PC-3 (cell line): Measurements from ENCODE around the gene TBC1D5. TPM values are rescaled to one million over a fixed set of nuclear protein-coding genes. Genes with fewer than 3 reads are reported as not detected.

ENCODE experiments used
- ATAC-seq: fragments of 200-7000 bp; cut with Tn5 transposase; 2 replicates; pipeline ENCODE4 v1.9.1; 2020; ENCODE audit warnings: mild to moderate bottlenecking, moderate library complexity
- BruUV-seq: library from RNA; stranded (reverse); fragments of 400-500 nt; replicated peaks from 2 replicates; lab custom pipeline; 2021; lab: Mats Ljungman, UMichigan
- CTCF ChIA-PET: fragments of 300-600 bp; sonication (Branson Sonifier 250); formaldehyde crosslinking; loops from one replicate; lab custom pipeline; 2022; ENCODE audit warnings: antibody characterized with exemption; lab: Charles Lee
- POLR2A ChIA-PET: fragments of 300-600 bp; sonication (Branson Sonifier 250); formaldehyde crosslinking; loops from one replicate; lab custom pipeline; 2022; ENCODE audit warnings: antibody characterized with exemption; ENCODE audit not compliant: unreplicated experiment; lab: Charles Lee
- DNase-seq: peaks from one replicate; pipeline ENCODE4 v3.0.0-alpha.2; 2015
- H2AFZ ChIP-seq: fragments of 300-600 bp; sonication (generic); 2 replicates; pipeline ENCODE4 v1.6.0; 2016; ENCODE audit warnings: antibody characterized with exemption, low read length
- H3F3A ChIP-seq: fragments of 300-600 bp; sonication (generic); one replicate; pipeline ENCODE4 v1.6.0; 2017; ENCODE audit warnings: antibody characterized with exemption, low read length, control low read depth, mild to moderate bottlenecking; ENCODE audit not compliant: unreplicated experiment
- H3K27ac ChIP-seq: fragments of 300-600 bp; sonication (generic); 2 replicates; pipeline ENCODE4 v1.5.1; 2016; ENCODE audit warnings: mild to moderate bottlenecking, low read length
- H3K27me3 ChIP-seq: fragments of 300-600 bp; sonication (generic); 2 replicates; pipeline ENCODE4 v1.6.1; 2016; ENCODE audit warnings: low read length, mixed read lengths
- H3K36me3 ChIP-seq: fragments of 300-600 bp; sonication (generic); 2 replicates; pipeline ENCODE4 v1.6.1; 2016; ENCODE audit warnings: low read depth, mixed run types, low read length, mixed read lengths
- H3K4me1 ChIP-seq: fragments of 300-600 bp; sonication (generic); 2 replicates; pipeline ENCODE4 v1.5.1; 2016; ENCODE audit warnings: low read length; ENCODE audit not compliant: insufficient read depth
- H3K4me2 ChIP-seq: fragments of 300-600 bp; sonication (generic); 2 replicates; pipeline ENCODE4 v1.6.0; 2016; ENCODE audit warnings: low read length
- H3K4me3 ChIP-seq: fragments of 300-600 bp; sonication (generic); 2 replicates; pipeline ENCODE4 v1.5.1; 2016; ENCODE audit warnings: mild to moderate bottlenecking, low read length, mixed read lengths
- H3K79me2 ChIP-seq: fragments of 300-600 bp; sonication (generic); 2 replicates; pipeline ENCODE4 v1.6.1; 2017; ENCODE audit warnings: low read length, mixed read lengths
- H3K9ac ChIP-seq: fragments of 300-600 bp; sonication (generic); 2 replicates; pipeline ENCODE4 v1.6.0; 2016; ENCODE audit warnings: mild to moderate bottlenecking, low read length
- H3K9me2 ChIP-seq: fragments of 300-600 bp; sonication (generic); replicated peaks from 2 replicates; pipeline ENCODE4 v1.6.1; 2016; ENCODE audit warnings: mixed run types, low read length, mixed read lengths
- H3K9me3 ChIP-seq: fragments of 300-600 bp; sonication (generic); 2 replicates; pipeline ENCODE4 v1.6.1; 2016; ENCODE audit warnings: low read length, mixed read lengths
- H4K20me1 ChIP-seq: fragments of 300-600 bp; sonication (generic); 2 replicates; pipeline ENCODE4 v1.6.1; 2016; ENCODE audit warnings: low read length, mixed read lengths
- EZH2 ChIP-seq: fragments of 300-600 bp; sonication (generic); IDR thresholded peaks from one replicate; pipeline ENCODE4 v1.6.1; 2017; ENCODE audit warnings: antibody characterized with exemption, mild to moderate bottlenecking, low read length; ENCODE audit not compliant: unreplicated experiment
- EZH2phosphoT487 ChIP-seq: fragments of 300-600 bp; sonication (generic); IDR thresholded peaks from 2 replicates; pipeline ENCODE4 v1.6.1; 2018; ENCODE audit warnings: mild to moderate bottlenecking, antibody characterized with exemption, low read length, borderline replicate concordance
- intact Hi-C: fragments of 100-400 bp; cut with micrococcal nuclease; formaldehyde crosslinking; loops from 2 replicates; pipeline ENCODE4 v1.9.0; 2023
- total RNA-seq: library from RNA; depleted of rRNA; stranded (reverse); fragments of >200 nt; gene quantifications from 2 replicates; pipeline ENCODE4 v1.2.3, GENCODE V29; 2014
- TF ChIP-seq, protein P1 (sequence below): fragments of 300-600 bp; sonication (generic); conservative IDR thresholded peaks from 2 replicates; pipeline ENCODE4 v1.5.1; 2017; ENCODE audit warnings: antibody characterized with exemption, low read depth, mild to moderate bottlenecking, low read length

The TBC1D5 gene
- total RNA-seq, 1 experiment from 2014 or later = 54.5 TPM

GRCh38 chr3:17431484-17432045 is 310.9 kb downstream of the TBC1D5 start:
- H3K4me1 ChIP-seq = peaks cover 12% of the 10 kb centered on the region
- H3K9me2 ChIP-seq = no peaks in the 10 kb centered on the region
- TF ChIP-seq EZH2 (no peak), EZH2phosphoT487 (no peak)
- TF ChIP-seq, protein P1, sequence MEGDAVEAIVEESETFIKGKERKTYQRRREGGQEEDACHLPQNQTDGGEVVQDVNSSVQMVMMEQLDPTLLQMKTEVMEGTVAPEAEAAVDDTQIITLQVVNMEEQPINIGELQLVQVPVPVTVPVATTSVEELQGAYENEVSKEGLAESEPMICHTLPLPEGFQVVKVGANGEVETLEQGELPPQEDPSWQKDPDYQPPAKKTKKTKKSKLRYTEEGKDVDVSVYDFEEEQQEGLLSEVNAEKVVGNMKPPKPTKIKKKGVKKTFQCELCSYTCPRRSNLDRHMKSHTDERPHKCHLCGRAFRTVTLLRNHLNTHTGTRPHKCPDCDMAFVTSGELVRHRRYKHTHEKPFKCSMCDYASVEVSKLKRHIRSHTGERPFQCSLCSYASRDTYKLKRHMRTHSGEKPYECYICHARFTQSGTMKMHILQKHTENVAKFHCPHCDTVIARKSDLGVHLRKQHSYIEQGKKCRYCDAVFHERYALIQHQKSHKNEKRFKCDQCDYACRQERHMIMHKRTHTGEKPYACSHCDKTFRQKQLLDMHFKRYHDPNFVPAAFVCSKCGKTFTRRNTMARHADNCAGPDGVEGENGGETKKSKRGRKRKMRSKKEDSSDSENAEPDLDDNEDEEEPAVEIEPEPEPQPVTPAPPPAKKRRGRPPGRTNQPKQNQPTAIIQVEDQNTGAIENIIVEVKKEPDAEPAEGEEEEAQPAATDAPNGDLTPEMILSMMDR = no peak
- peak overlapping the region; percentile 21; the same call in 1 of the 2 replicates for H3K27ac ChIP-seq
- 0 out of 2 replicates have a peak overlapping the region, but pooled peaks have one; percentile 6 for H3K4me2 ChIP-seq
- H3K4me3 ChIP-seq = no peak overlapping the region
- H3F3A ChIP-seq = no peaks in the 10 kb centered on the region
- 0 out of 2 replicates have a peak overlapping the region, but pooled peaks have one; percentile 7 for H3K9ac ChIP-seq
- CTCF ChIA-PET = no interaction called here
- no peak overlapping the region for H2AFZ ChIP-seq
- ATAC-seq = no peak
- no peaks in the 10 kb centered on the region for H3K27me3 ChIP-seq
- no peaks in the 10 kb centered on the region for H3K79me2 ChIP-seq
- intact Hi-C loops = loop anchor here (1.0 to 5.0 kb wide), 4 partner anchors 213 to 1556 kb away; no protein-coding TSS in a partner anchor
- no peaks in the 10 kb centered on the region for H4K20me1 ChIP-seq
- POLR2A ChIA-PET = no interaction called here
- BruUV-seq = no TSS peak
- H3K9me3 ChIP-seq = no peaks in the 10 kb centered on the region
- DNase-seq = no peak
- no peaks in the 10 kb centered on the region for H3K36me3 ChIP-seq

- intact Hi-C loops = loop anchor here (1.0 to 5.0 kb wide), 4 partner anchors 214 to 1556 kb away; no protein-coding TSS in a partner anchor
- ATAC-seq = peak; percentile 81
- no peaks in the 10 kb centered on the region for H3K79me2 ChIP-seq
- peaks cover 12% of the 10 kb centered on the region for H3K4me1 ChIP-seq
- no peak overlapping the region for H3K9ac ChIP-seq
- BruUV-seq = no TSS peak
- H3K36me3 ChIP-seq = no peaks in the 10 kb centered on the region
- ChIA-PET POLR2A (no interaction called here), CTCF (no interaction called here)
- no peaks in the 10 kb centered on the region for H3K9me3 ChIP-seq
- H3K9me2 ChIP-seq = no peaks in the 10 kb centered on the region
- H3K4me2 ChIP-seq = no peak overlapping the region
- no peaks in the 10 kb centered on the region for H3K27me3 ChIP-seq
- H3K4me3 ChIP-seq = no peak overlapping the region
- H4K20me1 ChIP-seq = no peaks in the 10 kb centered on the region
- no peak overlapping the region for H2AFZ ChIP-seq
- DNase-seq = peak; percentile 68
- no peak for TF ChIP-seq EZH2phosphoT487
- TF ChIP-seq, protein P1 = peak; percentile 62
- no peaks in the 10 kb centered on the region for H3F3A ChIP-seq
- no peak overlapping the region for H3K27ac ChIP-seq
Measured at GRCh38 chr3:17431004-17431403, 311.4 kb downstream of the TBC1D5 start.

- Histone ChIP-seq H3K79me2 (no peaks in the 10 kb centered on the region), H3K27ac (no peak overlapping the region), H4K20me1 (no peaks in the 10 kb centered on the region), H3K9me2 (no peaks in the 10 kb centered on the region), H3F3A (no peaks in the 10 kb centered on the region), H3K36me3 (no peaks in the 10 kb centered on the region), H3K4me3 (no peak overlapping the region), H3K4me2 (no peak overlapping the region), H3K9ac (no peak overlapping the region), H3K9me3 (no peaks in the 10 kb centered on the region), H3K27me3 (no peaks in the 10 kb centered on the region), H2AFZ (no peak overlapping the region), H3K4me1 (peaks cover 12% of the 10 kb centered on the region)
- BruUV-seq = no TSS peak
- no peak for DNase-seq
- POLR2A ChIA-PET = no interaction called here
- intact Hi-C loops = loop anchor here (2.0 to 5.0 kb wide), 2 partner anchors 214 to 1557 kb away; no protein-coding TSS in a partner anchor
- no peak for TF ChIP-seq EZH2phosphoT487
- TF ChIP-seq, protein P1 = no peak
- no peak for TF ChIP-seq EZH2
- ATAC-seq = no peak
- CTCF ChIA-PET = no interaction called here
Measured at GRCh38 chr3:17430582-17430981, 311.8 kb downstream of the TBC1D5 start.
